ENCODE data around the gene MAPKAPK5. TPM values are rescaled to one million over a fixed set of nuclear protein-coding genes. Genes with fewer than 3 reads are reported as not detected.

Gene MAPKAPK5
- total and polyA plus RNA-seq, 12 donors, result 9.1 to 28.6 (median 23.4) TPM

DNA sequence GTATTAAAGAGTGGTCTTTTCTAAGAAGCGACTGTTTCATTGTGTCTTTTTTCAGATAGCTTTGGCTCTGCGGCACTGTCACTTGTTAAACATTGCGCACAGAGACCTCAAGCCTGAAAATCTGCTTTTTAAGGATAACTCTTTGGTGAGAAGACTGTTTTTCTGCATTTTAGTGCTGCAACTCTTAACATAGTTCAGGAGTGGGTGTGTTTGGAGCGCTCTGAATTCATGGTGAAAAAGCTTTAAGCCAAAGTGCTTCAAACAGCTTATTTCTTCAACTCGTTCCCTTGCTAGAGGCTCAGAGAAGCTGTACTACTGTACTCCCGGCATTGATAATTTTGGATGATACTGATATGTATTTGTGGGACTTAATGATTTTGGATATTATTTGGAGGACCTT, 28.2 kb downstream of the MAPKAPK5 start:
- Histone ChIP-seq H3K27me3 (no peaks in the 10 kb centered on the region), H3K27ac (no peak overlapping the region), H3K9me3 (peaks cover 0 to 11% (median 0%) of the 10 kb centered on the region in 11 donors), H3K36me3 (peaks cover 0 to 100% (median 67%) of the 10 kb centered on the region in 9 donors), H3K4me1 (no peaks in the 10 kb centered on the region), H3K4me3 (no peak overlapping the region)
- intact Hi-C loops (cut with DNase I), result no loop called here
- DNase-seq, result no peak
- no peak for ATAC-seq
- no peak for TF ChIP-seq CTCF (IDR thresholded peaks at IDR 0.05)
- WGBS, 2 donors, result 96 to 98% methylated on average over 6 of the region's 6 CpGs

- Histone ChIP-seq H3K4me1 (no peaks in the 10 kb centered on the region), H3K27me3 (no peaks in the 10 kb centered on the region), H3K4me3 (no peak overlapping the region), H3K27ac (no peak overlapping the region), H3K9me3 (peaks cover 0 to 11% (median 0%) of the 10 kb centered on the region in 11 donors), H3K36me3 (peaks cover 0 to 100% (median 67%) of the 10 kb centered on the region in 9 donors)
- 90 to 91% methylated on average over 2 of the region's 2 CpGs for WGBS, 2 donors
- no peak for DNase-seq
- ATAC-seq, result no peak
- no peak for TF ChIP-seq CTCF (IDR thresholded peaks at IDR 0.05)
- intact Hi-C loops (cut with DNase I), result no loop called here
Measured at GRCh38 chr12:111870706-111871105, 28.7 kb downstream of the MAPKAPK5 start.

- Histone ChIP-seq H3K4me3 (no peak overlapping the region), H3K27ac (no peak overlapping the region), H3K4me1 (no peaks in the 10 kb centered on the region), H3K27me3 (no peaks in the 10 kb centered on the region), H3K36me3 (peaks cover 0 to 100% (median 45%) of the 10 kb centered on the region in 9 donors), H3K9me3 (peaks cover 0 to 11% (median 0%) of the 10 kb centered on the region in 11 donors)
- WGBS, 2 donors, result 93 to 96% methylated on average over 7 of the region's 7 CpGs
- no peak for TF ChIP-seq CTCF (IDR thresholded peaks at IDR 0.05)
- intact Hi-C loops (cut with DNase I), result no loop called here
- no peak for DNase-seq
- no peak for ATAC-seq
Measured at GRCh38 chr12:111873113-111873512, 31.1 kb downstream of the MAPKAPK5 start.

- DNase-seq, result no peak
- no peak for TF ChIP-seq CTCF (IDR thresholded peaks at IDR 0.05)
- Histone ChIP-seq H3K4me1 (peaks cover 0 to 3% (median 0%) of the 10 kb centered on the region in 9 donors), H3K27ac (no peak overlapping the region), H3K36me3 (peaks cover 0 to 99% (median 57%) of the 10 kb centered on the region in 9 donors), H3K27me3 (no peaks in the 10 kb centered on the region), H3K9me3 (no peaks in the 10 kb centered on the region), H3K4me3 (no peak overlapping the region)
- no peak for ATAC-seq
- intact Hi-C loops (cut with DNase I), result no loop called here
- WGBS, 2 donors, result 97 to 100% methylated on average over 1 of the region's 1 CpG
Measured at GRCh38 chr12:111881716-111882115, 39.7 kb downstream of the MAPKAPK5 start.
